Liver (tissue), 9 donors: ENCODE results near the gene MIEN1. TPM values are rescaled to one million over a fixed set of nuclear protein-coding genes. Genes with fewer than 3 reads are reported as not detected.

Source experiments
- DNase-seq: peaks from one replicate; pipeline ENCODE4 v3.0.0-alpha.2; 2017; ENCODE audit warnings: low spot score
- H3K27ac ChIP-seq, 2 donors: one replicate each; pipeline ENCODE4 v1.7.0; 2013; ENCODE audit warnings: inconsistent platforms in 2 of 2, low read length in 2 of 2, control low read depth in 1 of 2, low read depth in 1 of 2, mild to moderate bottlenecking in 1 of 2
- H3K27me3 ChIP-seq, 4 donors: one replicate each; pipeline versions ENCODE4 v1.6.1 to v1.7.0; 2013; ENCODE audit warnings: low read length in 3 of 4, inconsistent platforms in 1 of 4, mild to moderate bottlenecking in 1 of 4, moderate library complexity in 1 of 4; ENCODE audit not compliant: control insufficient read depth in 4 of 4, insufficient read depth in 4 of 4
- H3K36me3 ChIP-seq, 4 donors: one replicate each; pipeline versions ENCODE4 v1.6.1 to v1.7.0; 2013; ENCODE audit warnings: low read length in 3 of 4, mild to moderate bottlenecking in 3 of 4, low read depth in 1 of 4, moderate library complexity in 1 of 4; ENCODE audit not compliant: control insufficient read depth in 4 of 4, insufficient read depth in 3 of 4
- H3K4me1 ChIP-seq, 4 donors: one replicate each; pipeline versions ENCODE4 v1.6.1 to v1.7.0; 2013; ENCODE audit warnings: low read length in 3 of 4, mild to moderate bottlenecking in 3 of 4, moderate library complexity in 1 of 4; ENCODE audit not compliant: control insufficient read depth in 4 of 4, insufficient read depth in 4 of 4
- H3K4me3 ChIP-seq, 3 donors: one replicate each; pipeline versions ENCODE4 v1.6.1 to v1.7.0; 2013; ENCODE audit warnings: low read length in 3 of 3, control low read depth in 1 of 3, low read depth in 1 of 3, mild to moderate bottlenecking in 1 of 3
- H3K9ac ChIP-seq, 2 donors: one replicate each; pipeline ENCODE4 v1.7.0; 2013; ENCODE audit warnings: low read length in 2 of 2, mild to moderate bottlenecking in 2 of 2, moderate library complexity in 2 of 2, control low read depth in 1 of 2, low read depth in 1 of 2
- H3K9me3 ChIP-seq, 4 donors: one replicate each; pipeline versions ENCODE4 v1.6.1 to v1.7.0; 2013; ENCODE audit warnings: low read length in 3 of 4; ENCODE audit not compliant: control insufficient read depth in 4 of 4
- EGR1 ChIP-seq, 2 donors: IDR thresholded peaks; 2 replicates each; pipeline ENCODE4 v1.6.1; 2016 to 2018; ENCODE audit warnings: antibody characterized with exemption in 2 of 2, low read depth in 2 of 2
- FOXA2 ChIP-seq: IDR thresholded peaks from 2 replicates; pipeline ENCODE4 v1.6.1; 2016; ENCODE audit warnings: antibody characterized with exemption
- GABPA ChIP-seq, 2 donors: IDR thresholded peaks in 1 of 2; conservative IDR thresholded peaks in 1 of 2; 2 replicates each; pipeline ENCODE4 v1.6.1; 2016; ENCODE audit warnings: antibody characterized with exemption in 2 of 2, mild to moderate bottlenecking in 1 of 2, moderate library complexity in 1 of 2
- HNF4G ChIP-seq: IDR thresholded peaks from 2 replicates; pipeline ENCODE4 v1.6.1; 2016; ENCODE audit warnings: antibody characterized with exemption
- JUND ChIP-seq, 2 donors: IDR thresholded peaks; 2 replicates each; pipeline ENCODE4 v1.6.1; 2016; ENCODE audit warnings: antibody characterized with exemption in 2 of 2
- NR2F2 ChIP-seq: IDR thresholded peaks from 2 replicates; pipeline ENCODE4 v1.6.1; 2016; ENCODE audit warnings: antibody characterized with exemption
- RAD21 ChIP-seq, 2 donors: IDR thresholded peaks; 2 replicates each; pipeline ENCODE4 v1.6.1; 2016; ENCODE audit warnings: antibody characterized with exemption in 2 of 2, mild to moderate bottlenecking in 2 of 2
- SP1 ChIP-seq: IDR thresholded peaks from 2 replicates; pipeline ENCODE4 v1.6.1; 2018; ENCODE audit warnings: antibody characterized with exemption, mild to moderate bottlenecking
- TAF1 ChIP-seq: conservative IDR thresholded peaks from 2 replicates; pipeline ENCODE4 v1.6.1; 2016; ENCODE audit warnings: antibody characterized with exemption, mild to moderate bottlenecking
- YY1 ChIP-seq: IDR thresholded peaks from 2 replicates; pipeline ENCODE4 v1.6.1; 2016; ENCODE audit warnings: antibody characterized with exemption, mild to moderate bottlenecking
- WGBS: extraction: QIAGEN DNeasy Blood & Tissue Kit; methylation state at CpG from one replicate; pipeline ENCODE4 v1.1.7; 2013; 5-methylcytosine and 5-hydroxymethylcytosine counted together
- polyA plus RNA-seq, 2 donors: library from polyadenylated mRNA; stranded (reverse) in 1 of 2; unstranded in 1 of 2; fragments of 200-250 nt in 1 of 2; fragments of >200 nt in 1 of 2; fragmentation: Nextera tagmentation in 1 of 2; extraction: Ambion mirVana in 1 of 2; gene quantifications; one replicate each; pipeline versions ENCODE4 v1.2.1 to v1.2.3, GENCODE V29; 2013 to 2015
- total RNA-seq, 2 donors: library from RNA; depleted of rRNA; stranded (reverse); fragments of >200 nt; gene quantifications; one replicate each; pipeline ENCODE4 v1.2.3, GENCODE V29; 2014
- TF ChIP-seq, protein P1 (sequence below): IDR thresholded peaks from 2 replicates; pipeline ENCODE4 v1.6.1; 2016; ENCODE audit warnings: antibody characterized with exemption, mild to moderate bottlenecking
- TF ChIP-seq, protein P2 (sequence below): fragments of 150-350 bp; IDR thresholded peaks from 2 replicates; pipeline ENCODE4 v1.5.1; 2017; ENCODE audit warnings: improper control_type of control experiment, low read depth, low read length; ENCODE audit not compliant: missing input control
- TF ChIP-seq, protein P3 (sequence below): IDR thresholded peaks from 2 replicates; pipeline ENCODE4 v1.6.1; 2016; ENCODE audit warnings: antibody characterized with exemption
- TF ChIP-seq, protein P4 (sequence below): IDR thresholded peaks from 2 replicates; pipeline ENCODE4 v1.6.1; 2016; ENCODE audit warnings: antibody characterized with exemption
- donor health status: healthy.
- donor health status: healthy.
- donor health status: healthy.
- donor health status: healthy.
- donor health status: healthy.

MIEN1 gene
- total and polyA plus RNA-seq, 4 donors = 11.1 to 99.0 (median 29.0) TPM

DNA sequence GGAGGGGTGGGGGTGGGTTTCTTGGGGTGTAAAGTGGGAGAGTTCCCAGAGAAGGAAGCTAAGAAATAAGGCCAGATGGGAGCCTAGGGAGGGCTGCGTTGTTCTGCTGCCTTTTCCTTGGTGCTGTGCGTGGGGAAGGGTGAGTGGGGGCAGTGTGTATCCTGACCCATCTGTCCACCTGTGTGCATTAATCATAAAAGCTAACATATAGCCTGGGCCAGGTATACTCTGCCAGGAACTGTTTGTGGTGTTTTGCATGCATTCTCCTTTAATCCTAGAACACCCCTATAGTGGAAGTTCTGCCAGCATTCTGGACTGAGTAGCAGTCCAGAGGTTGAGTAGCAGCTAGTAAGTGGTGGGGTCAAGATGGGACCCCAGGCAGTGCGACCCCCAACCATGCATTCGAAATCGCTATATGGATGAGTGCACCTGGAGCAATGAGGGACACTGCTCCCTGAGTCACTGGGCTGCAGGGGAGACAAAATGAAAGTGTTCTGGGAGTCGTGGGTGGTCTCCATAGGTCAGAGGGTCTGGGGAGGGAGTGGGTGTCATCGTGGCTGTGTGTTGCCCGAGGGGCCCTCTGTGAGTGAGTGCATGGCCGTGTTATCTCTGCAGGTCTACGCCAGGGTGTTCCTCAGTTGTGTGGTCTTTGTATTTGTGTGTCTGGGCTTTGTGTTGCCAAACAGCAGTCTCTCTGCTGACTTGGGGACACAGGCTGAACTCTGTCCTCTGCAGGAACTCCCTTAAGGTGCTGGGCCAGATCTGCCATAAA lies 29.1 kb downstream of the MIEN1 start:
- no peaks in the 10 kb centered on the region for H3K27me3 ChIP-seq

DNA sequence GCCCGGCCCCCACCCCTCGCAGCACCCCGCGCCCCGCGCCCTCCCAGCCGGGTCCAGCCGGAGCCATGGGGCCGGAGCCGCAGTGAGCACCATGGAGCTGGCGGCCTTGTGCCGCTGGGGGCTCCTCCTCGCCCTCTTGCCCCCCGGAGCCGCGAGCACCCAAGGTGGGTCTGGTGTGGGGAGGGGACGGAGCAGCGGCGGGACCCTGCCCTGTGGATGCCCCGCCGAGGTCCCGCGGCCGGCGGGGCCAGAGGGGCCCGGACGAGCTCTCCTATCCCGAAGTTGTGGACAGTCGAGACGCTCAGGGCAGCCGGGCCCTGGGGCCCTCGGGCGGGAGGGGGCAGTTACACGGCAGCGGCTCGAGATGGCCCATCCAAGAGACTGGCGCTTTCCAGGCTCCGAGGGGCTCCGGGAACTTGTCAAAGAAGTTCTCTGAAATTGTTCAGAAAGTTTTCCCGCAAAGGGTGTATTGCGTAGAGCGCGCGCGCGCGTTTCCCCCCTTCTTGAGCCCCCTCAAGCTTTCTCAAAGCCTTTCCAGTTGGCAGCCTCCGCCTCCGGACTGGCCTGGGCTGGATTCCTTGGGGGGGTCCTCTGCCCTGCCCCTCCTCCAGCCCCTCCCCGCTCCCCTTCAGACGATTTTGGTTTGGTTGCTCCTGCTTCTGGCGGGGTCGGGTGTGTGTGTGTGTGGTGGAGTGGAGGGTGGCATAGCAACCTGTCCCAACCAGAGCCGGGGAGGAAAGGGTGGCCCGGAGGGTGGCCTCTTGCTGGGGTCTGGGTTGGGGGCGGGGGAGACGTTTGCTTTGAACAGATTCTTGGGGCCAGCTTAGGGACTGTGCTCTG lies 30.0 kb downstream of the MIEN1 start:
- DNase-seq = no peak
- peak overlapping the region; percentile 36 to 74 for H3K9ac ChIP-seq
- peaks cover 29 to 62% (median 53%) of the 10 kb centered on the region in 4 donors for H3K4me1 ChIP-seq
- no peaks in the 10 kb centered on the region for H3K9me3 ChIP-seq
- H3K4me3 ChIP-seq = peak overlapping the region in 2 of 3 donors; percentile 75 to 81
- peak overlapping the region; percentile 95 to 98 for H3K27ac ChIP-seq
- WGBS = 3% methylated on average over 57 of the region's 57 CpGs
- H3K36me3 ChIP-seq = no peaks in the 10 kb centered on the region
- H3K27me3 ChIP-seq = no peaks in the 10 kb centered on the region
- TF ChIP-seq YY1 (no peak), GABPA (IDR thresholded peaks at IDR 0.05 in 1 of 2, conservative IDR thresholded peaks at IDR 0.05 in 1 of 2) (no peak), RAD21 (IDR thresholded peaks at IDR 0.05) (no peak), FOXA2 (no peak), SP1 (no peak), HNF4G (no peak), JUND (IDR thresholded peaks at IDR 0.05) (no peak)
- TF ChIP-seq, protein P1, sequence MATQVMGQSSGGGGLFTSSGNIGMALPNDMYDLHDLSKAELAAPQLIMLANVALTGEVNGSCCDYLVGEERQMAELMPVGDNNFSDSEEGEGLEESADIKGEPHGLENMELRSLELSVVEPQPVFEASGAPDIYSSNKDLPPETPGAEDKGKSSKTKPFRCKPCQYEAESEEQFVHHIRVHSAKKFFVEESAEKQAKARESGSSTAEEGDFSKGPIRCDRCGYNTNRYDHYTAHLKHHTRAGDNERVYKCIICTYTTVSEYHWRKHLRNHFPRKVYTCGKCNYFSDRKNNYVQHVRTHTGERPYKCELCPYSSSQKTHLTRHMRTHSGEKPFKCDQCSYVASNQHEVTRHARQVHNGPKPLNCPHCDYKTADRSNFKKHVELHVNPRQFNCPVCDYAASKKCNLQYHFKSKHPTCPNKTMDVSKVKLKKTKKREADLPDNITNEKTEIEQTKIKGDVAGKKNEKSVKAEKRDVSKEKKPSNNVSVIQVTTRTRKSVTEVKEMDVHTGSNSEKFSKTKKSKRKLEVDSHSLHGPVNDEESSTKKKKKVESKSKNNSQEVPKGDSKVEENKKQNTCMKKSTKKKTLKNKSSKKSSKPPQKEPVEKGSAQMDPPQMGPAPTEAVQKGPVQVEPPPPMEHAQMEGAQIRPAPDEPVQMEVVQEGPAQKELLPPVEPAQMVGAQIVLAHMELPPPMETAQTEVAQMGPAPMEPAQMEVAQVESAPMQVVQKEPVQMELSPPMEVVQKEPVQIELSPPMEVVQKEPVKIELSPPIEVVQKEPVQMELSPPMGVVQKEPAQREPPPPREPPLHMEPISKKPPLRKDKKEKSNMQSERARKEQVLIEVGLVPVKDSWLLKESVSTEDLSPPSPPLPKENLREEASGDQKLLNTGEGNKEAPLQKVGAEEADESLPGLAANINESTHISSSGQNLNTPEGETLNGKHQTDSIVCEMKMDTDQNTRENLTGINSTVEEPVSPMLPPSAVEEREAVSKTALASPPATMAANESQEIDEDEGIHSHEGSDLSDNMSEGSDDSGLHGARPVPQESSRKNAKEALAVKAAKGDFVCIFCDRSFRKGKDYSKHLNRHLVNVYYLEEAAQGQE = no peak
- TF ChIP-seq, protein P2, sequence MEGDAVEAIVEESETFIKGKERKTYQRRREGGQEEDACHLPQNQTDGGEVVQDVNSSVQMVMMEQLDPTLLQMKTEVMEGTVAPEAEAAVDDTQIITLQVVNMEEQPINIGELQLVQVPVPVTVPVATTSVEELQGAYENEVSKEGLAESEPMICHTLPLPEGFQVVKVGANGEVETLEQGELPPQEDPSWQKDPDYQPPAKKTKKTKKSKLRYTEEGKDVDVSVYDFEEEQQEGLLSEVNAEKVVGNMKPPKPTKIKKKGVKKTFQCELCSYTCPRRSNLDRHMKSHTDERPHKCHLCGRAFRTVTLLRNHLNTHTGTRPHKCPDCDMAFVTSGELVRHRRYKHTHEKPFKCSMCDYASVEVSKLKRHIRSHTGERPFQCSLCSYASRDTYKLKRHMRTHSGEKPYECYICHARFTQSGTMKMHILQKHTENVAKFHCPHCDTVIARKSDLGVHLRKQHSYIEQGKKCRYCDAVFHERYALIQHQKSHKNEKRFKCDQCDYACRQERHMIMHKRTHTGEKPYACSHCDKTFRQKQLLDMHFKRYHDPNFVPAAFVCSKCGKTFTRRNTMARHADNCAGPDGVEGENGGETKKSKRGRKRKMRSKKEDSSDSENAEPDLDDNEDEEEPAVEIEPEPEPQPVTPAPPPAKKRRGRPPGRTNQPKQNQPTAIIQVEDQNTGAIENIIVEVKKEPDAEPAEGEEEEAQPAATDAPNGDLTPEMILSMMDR = no peak
- TF ChIP-seq, protein P3, sequence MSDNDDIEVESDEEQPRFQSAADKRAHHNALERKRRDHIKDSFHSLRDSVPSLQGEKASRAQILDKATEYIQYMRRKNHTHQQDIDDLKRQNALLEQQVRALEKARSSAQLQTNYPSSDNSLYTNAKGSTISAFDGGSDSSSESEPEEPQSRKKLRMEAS = no peak

More for the DNA sequence above, 29.1 kb downstream of the MIEN1 start:
- TF ChIP-seq, protein P4, sequence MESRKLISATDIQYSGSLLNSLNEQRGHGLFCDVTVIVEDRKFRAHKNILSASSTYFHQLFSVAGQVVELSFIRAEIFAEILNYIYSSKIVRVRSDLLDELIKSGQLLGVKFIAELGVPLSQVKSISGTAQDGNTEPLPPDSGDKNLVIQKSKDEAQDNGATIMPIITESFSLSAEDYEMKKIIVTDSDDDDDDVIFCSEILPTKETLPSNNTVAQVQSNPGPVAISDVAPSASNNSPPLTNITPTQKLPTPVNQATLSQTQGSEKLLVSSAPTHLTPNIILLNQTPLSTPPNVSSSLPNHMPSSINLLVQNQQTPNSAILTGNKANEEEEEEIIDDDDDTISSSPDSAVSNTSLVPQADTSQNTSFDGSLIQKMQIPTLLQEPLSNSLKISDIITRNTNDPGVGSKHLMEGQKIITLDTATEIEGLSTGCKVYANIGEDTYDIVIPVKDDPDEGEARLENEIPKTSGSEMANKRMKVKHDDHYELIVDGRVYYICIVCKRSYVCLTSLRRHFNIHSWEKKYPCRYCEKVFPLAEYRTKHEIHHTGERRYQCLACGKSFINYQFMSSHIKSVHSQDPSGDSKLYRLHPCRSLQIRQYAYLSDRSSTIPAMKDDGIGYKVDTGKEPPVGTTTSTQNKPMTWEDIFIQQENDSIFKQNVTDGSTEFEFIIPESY = no peak
- TF ChIP-seq NR2F2 (no peak), TAF1 (no peak), EGR1 (IDR thresholded peaks at IDR 0.05; ENCODE audit: low read depth in 2 of 2) (no peak), HNF4G (no peak), GABPA (IDR thresholded peaks at IDR 0.05 in 1 of 2, conservative IDR thresholded peaks at IDR 0.05 in 1 of 2) (no peak), SP1 (no peak), JUND (IDR thresholded peaks at IDR 0.05) (no peak), YY1 (no peak)
- TF ChIP-seq, protein P1 = no peak
- TF ChIP-seq, protein P3 = no peak
- peak overlapping the region; percentile 95 to 98 for H3K27ac ChIP-seq
- no peak for DNase-seq
- H3K9ac ChIP-seq = peak overlapping the region; percentile 8 to 74
- whole genome bisulfite sequencing = 26% methylated on average over 10 of the region's 10 CpGs
- peaks cover 28 to 62% (median 54%) of the 10 kb centered on the region in 4 donors for H3K4me1 ChIP-seq
- peak overlapping the region in 2 of 3 donors; percentile 31 to 81 for H3K4me3 ChIP-seq
- H3K9me3 ChIP-seq = no peaks in the 10 kb centered on the region
- H3K36me3 ChIP-seq = no peaks in the 10 kb centered on the region
